ENCODE measurements around the gene SUMF1. TPM values are rescaled to one million over a fixed set of nuclear protein-coding genes. Genes with fewer than 3 reads are reported as not detected.

Gene SUMF1
- total RNA-seq, 4 donors from 2014 or later = 29.1 to 65.9 (median 48.0) TPM

DNA sequence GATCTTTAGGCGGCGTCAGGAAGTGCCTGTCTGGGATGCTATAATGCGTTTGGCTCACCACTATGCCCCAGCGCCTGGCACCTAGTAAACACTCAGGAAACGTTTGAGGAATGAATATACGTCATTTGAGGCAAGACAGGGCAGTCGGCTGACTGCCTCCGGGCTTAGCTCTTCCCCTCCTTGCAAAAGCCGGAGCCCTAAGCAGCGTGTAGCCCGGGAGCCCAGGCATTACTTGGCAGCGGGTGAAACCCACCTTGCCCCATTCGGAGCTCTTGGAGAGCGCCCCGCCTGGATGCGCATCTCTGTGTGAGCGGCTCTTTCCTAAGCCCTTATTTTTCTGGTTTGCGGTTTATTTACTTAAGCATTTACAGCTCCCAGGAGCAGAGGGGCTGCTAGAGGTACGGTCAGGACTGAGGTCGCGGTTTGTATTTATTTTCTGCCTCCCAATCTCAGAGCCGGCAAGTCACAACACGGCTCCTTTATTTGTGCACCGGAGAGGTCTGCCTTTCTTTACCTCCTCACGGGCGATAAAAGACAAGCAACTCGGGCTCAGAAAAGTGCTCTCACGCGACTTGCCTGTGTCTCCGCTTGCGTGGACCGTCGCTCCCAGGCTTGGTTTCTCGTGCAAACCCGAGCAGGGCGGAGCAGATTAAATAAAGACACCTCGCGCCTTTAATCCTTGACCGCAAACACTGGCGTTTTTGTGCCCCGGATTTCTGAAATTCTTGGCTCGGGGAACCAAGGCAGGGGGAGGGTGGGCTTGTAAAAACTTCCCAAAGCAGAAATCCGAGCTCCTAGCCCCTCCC is 25.3 kb upstream of the SUMF1 start:
- no peak for DNase-seq
- peak overlapping the region; percentile 45 to 86 (median 76) for H3K4me3 ChIP-seq
- 0% methylated on average over 29 to 30 of the region's 43 CpGs for WGBS, 2 donors
- H3K4me1 ChIP-seq = peaks cover 11 to 54% (median 13%) of the 10 kb centered on the region in 3 donors
- H3K36me3 ChIP-seq = no peaks in the 10 kb centered on the region
- intact Hi-C loops (cut with DNase I) = loop anchor here (10.0 kb wide), 1 partner anchor 142 kb away; no protein-coding TSS in a partner anchor
- peak overlapping the region; percentile 77 to 92 (median 86) for H3K27ac ChIP-seq
- TF ChIP-seq, protein P1, sequence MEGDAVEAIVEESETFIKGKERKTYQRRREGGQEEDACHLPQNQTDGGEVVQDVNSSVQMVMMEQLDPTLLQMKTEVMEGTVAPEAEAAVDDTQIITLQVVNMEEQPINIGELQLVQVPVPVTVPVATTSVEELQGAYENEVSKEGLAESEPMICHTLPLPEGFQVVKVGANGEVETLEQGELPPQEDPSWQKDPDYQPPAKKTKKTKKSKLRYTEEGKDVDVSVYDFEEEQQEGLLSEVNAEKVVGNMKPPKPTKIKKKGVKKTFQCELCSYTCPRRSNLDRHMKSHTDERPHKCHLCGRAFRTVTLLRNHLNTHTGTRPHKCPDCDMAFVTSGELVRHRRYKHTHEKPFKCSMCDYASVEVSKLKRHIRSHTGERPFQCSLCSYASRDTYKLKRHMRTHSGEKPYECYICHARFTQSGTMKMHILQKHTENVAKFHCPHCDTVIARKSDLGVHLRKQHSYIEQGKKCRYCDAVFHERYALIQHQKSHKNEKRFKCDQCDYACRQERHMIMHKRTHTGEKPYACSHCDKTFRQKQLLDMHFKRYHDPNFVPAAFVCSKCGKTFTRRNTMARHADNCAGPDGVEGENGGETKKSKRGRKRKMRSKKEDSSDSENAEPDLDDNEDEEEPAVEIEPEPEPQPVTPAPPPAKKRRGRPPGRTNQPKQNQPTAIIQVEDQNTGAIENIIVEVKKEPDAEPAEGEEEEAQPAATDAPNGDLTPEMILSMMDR (IDR thresholded peaks at IDR 0.05) = no peak
- no peak for TF ChIP-seq POLR2A (IDR thresholded peaks at IDR 0.05)
- H3K27me3 ChIP-seq = peaks cover 0 to 13% (median 0%) of the 10 kb centered on the region in 4 donors
- no peaks in the 10 kb centered on the region for H3K9me3 ChIP-seq

DNA sequence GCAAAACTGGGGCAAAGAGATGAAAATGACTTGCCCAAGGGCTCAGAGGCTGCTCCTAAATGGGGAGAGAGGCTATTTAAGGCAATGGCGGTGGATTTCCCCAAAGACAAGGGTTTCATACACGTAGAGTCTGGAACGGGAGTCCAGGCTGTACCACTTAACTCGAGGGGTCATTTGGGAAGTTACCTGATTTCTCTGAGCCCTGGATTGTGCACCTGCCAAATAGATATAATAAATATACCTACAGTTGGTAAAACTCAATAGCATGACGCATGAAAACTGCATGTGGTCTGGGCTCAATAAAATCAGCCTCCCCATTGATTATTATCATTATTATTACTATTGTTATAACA is 24.8 kb upstream of the SUMF1 start:
- no peaks in the 10 kb centered on the region for H3K36me3 ChIP-seq
- peaks cover 0 to 13% (median 0%) of the 10 kb centered on the region in 4 donors for H3K27me3 ChIP-seq
- 29 to 41% methylated on average over 5 of the region's 5 CpGs for WGBS, 2 donors
- no peak for DNase-seq
- H3K9me3 ChIP-seq = no peaks in the 10 kb centered on the region
- H3K27ac ChIP-seq = peak overlapping the region in 3 of 4 donors; percentile 82 to 92 (median 90)
- TF ChIP-seq POLR2A (IDR thresholded peaks at IDR 0.05) = no peak
- TF ChIP-seq, protein P1 (IDR thresholded peaks at IDR 0.05) = no peak
- peak overlapping the region; percentile 45 to 86 (median 76) for H3K4me3 ChIP-seq
- H3K4me1 ChIP-seq = peaks cover 11 to 48% (median 13%) of the 10 kb centered on the region in 3 donors
- intact Hi-C loops (cut with DNase I) = loop anchor here (10.0 kb wide), 1 partner anchor 143 kb away; no protein-coding TSS in a partner anchor

DNA sequence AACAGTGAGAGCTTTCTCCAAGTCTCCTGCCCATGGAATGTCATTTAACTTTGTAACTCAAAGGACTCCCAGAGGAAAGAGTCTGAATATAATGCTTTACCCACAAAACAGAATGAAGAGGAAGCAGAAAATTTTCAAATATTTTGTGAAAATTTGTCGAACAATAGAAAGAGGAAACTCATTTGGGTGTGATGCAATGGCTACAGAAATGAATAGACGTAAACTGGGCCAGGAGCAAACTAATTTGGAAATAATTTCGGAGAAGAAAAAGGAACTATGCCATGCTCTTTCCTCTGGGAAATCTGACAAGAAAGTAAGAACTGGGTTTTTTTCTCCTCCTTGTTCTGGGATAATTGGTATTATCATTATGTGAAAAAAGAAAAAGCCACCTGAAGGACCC is 11.2 kb upstream of the SUMF1 start:
- no peaks in the 10 kb centered on the region for H3K36me3 ChIP-seq
- DNase-seq = no peak
- no peak overlapping the region for H3K27ac ChIP-seq
- WGBS, 2 donors = 47 to 60% methylated on average over 3 of the region's 3 CpGs
- TF ChIP-seq, protein P1 (IDR thresholded peaks at IDR 0.05) = no peak
- no peak for TF ChIP-seq POLR2A (IDR thresholded peaks at IDR 0.05)
- peaks cover 0 to 6% (median 0%) of the 10 kb centered on the region in 3 donors for H3K4me1 ChIP-seq
- intact Hi-C loops (cut with DNase I) = no loop called here
- H3K27me3 ChIP-seq = peaks cover 0 to 19% (median 0%) of the 10 kb centered on the region in 4 donors
- no peak overlapping the region for H3K4me3 ChIP-seq
- no peaks in the 10 kb centered on the region for H3K9me3 ChIP-seq

DNA sequence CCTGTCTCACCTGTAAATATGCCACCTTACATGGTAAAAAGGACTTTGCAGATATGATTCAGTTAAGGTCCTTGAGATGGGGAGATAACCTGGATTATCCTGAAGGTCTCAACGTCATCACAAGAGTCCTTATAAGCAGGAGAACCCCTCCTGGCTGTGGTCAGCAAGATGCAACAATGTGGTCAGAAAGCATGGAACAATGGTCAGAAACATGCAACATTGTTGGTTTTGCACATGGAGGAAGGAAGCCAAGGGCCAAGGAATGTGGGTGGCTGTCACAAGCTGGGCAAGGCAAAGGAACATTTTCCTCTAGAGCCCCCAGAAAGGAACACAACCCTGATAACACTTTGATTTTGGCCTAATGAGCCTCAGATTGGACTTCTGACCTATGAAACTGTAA is 9.4 kb upstream of the SUMF1 start:
- 10 to 55% methylated on average over 1 of the region's 1 CpG for WGBS, 2 donors
- no peak overlapping the region for H3K27ac ChIP-seq
- peaks cover 0 to 6% (median 0%) of the 10 kb centered on the region in 3 donors for H3K4me1 ChIP-seq
- intact Hi-C loops (cut with DNase I) = no loop called here
- H3K9me3 ChIP-seq = no peaks in the 10 kb centered on the region
- H3K36me3 ChIP-seq = no peaks in the 10 kb centered on the region
- H3K4me3 ChIP-seq = no peak overlapping the region
- DNase-seq = no peak
- H3K27me3 ChIP-seq = peaks cover 0 to 19% (median 0%) of the 10 kb centered on the region in 4 donors
- TF ChIP-seq POLR2A (IDR thresholded peaks at IDR 0.05) = no peak
- TF ChIP-seq, protein P1 (IDR thresholded peaks at IDR 0.05) = no peak

DNA sequence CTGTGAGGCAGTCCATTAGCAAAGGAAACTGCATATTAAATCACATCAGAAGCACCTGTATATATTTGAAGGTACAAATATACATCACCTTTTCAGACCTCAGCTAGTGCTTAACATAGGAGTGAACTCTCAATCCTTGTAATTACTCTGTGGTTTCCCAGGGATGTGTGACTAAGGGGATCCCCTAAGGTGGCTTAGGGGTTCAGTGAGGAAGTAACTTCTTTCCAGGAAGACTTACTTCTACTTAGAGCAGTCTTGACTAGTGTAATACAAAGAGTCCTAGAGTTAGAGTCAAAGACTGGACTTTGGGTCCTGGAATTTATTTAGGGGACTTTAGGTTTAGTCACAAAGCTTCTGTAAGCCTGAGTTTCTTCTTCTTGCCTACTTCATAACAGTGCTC is 8.7 kb upstream of the SUMF1 start:
- no peak for TF ChIP-seq POLR2A (IDR thresholded peaks at IDR 0.05)
- TF ChIP-seq, protein P1 (IDR thresholded peaks at IDR 0.05) = no peak
- peaks cover 0 to 19% (median 0%) of the 10 kb centered on the region in 4 donors for H3K27me3 ChIP-seq
- DNase-seq = no peak

More for the DNA sequence above, 8.7 kb upstream of the SUMF1 start:
- H3K9me3 ChIP-seq = no peaks in the 10 kb centered on the region
- H3K4me1 ChIP-seq = peaks cover 0 to 6% (median 0%) of the 10 kb centered on the region in 3 donors
- H3K36me3 ChIP-seq = no peaks in the 10 kb centered on the region
- intact Hi-C loops (cut with DNase I) = no loop called here
- no peak overlapping the region for H3K4me3 ChIP-seq
- H3K27ac ChIP-seq = no peak overlapping the region
